HEK293 (cell line): ENCODE results near the gene XBP1.

ENCODE experiments used
- ELK4 ChIP-seq: IDR thresholded peaks from 2 replicates; pipeline ENCODE4 v1.6.1; 2011; ENCODE audit warnings: mild to moderate bottlenecking, low read depth, low read length, borderline replicate concordance
- PRDM1 ChIP-seq: fragments of 450-650 bp; formaldehyde crosslinking; IDR thresholded peaks from 2 replicates; pipeline ENCODE4; 2016; ENCODE audit warnings: missing biosample characterization, missing genetic modification characterization
- YY1 ChIP-seq: fragments of 450-650 bp; formaldehyde crosslinking; IDR thresholded peaks from 2 replicates; pipeline ENCODE4 v1.5.1; 2018; ENCODE audit warnings: missing biosample characterization, missing genetic modification characterization
- ZBTB20 ChIP-seq: fragments of 450-650 bp; formaldehyde crosslinking; IDR thresholded peaks from 2 replicates; pipeline ENCODE4 v1.5.1; 2016; ENCODE audit warnings: missing biosample characterization, missing genetic modification characterization
- ZNF266 ChIP-seq: fragments of 450-650 bp; formaldehyde crosslinking; IDR thresholded peaks from 2 replicates; pipeline ENCODE4 v1.5.1; 2016; ENCODE audit warnings: missing biosample characterization, missing genetic modification characterization, low read depth
- ZNF501 ChIP-seq: fragments of 450-650 bp; formaldehyde crosslinking; IDR thresholded peaks from 2 replicates; pipeline ENCODE4 v1.5.1; 2016; ENCODE audit warnings: missing biosample characterization, missing genetic modification characterization
- TF ChIP-seq, protein P1 (sequence below): fragments of 450-650 bp; formaldehyde crosslinking; IDR thresholded peaks from 2 replicates; pipeline ENCODE4 v1.5.1; 2016; ENCODE audit warnings: missing biosample characterization, missing genetic modification characterization
- TF ChIP-seq, protein P2 (sequence below): fragments of 450-650 bp; formaldehyde crosslinking; IDR thresholded peaks from 2 replicates; pipeline ENCODE4 v1.5.1; 2016; ENCODE audit warnings: missing biosample characterization, missing genetic modification characterization

- TF ChIP-seq, protein P1, sequence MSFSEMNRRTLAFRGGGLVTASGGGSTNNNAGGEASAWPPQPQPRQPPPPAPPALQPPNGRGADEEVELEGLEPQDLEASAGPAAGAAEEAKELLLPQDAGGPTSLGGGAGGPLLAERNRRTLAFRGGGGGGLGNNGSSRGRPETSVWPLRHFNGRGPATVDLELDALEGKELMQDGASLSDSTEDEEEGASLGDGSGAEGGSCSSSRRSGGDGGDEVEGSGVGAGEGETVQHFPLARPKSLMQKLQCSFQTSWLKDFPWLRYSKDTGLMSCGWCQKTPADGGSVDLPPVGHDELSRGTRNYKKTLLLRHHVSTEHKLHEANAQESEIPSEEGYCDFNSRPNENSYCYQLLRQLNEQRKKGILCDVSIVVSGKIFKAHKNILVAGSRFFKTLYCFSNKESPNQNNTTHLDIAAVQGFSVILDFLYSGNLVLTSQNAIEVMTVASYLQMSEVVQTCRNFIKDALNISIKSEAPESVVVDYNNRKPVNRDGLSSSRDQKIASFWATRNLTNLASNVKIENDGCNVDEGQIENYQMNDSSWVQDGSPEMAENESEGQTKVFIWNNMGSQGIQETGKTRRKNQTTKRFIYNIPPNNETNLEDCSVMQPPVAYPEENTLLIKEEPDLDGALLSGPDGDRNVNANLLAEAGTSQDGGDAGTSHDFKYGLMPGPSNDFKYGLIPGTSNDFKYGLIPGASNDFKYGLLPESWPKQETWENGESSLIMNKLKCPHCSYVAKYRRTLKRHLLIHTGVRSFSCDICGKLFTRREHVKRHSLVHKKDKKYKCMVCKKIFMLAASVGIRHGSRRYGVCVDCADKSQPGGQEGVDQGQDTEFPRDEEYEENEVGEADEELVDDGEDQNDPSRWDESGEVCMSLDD (tag by site-specific recombination), result no peak
- TF ChIP-seq, protein P2, sequence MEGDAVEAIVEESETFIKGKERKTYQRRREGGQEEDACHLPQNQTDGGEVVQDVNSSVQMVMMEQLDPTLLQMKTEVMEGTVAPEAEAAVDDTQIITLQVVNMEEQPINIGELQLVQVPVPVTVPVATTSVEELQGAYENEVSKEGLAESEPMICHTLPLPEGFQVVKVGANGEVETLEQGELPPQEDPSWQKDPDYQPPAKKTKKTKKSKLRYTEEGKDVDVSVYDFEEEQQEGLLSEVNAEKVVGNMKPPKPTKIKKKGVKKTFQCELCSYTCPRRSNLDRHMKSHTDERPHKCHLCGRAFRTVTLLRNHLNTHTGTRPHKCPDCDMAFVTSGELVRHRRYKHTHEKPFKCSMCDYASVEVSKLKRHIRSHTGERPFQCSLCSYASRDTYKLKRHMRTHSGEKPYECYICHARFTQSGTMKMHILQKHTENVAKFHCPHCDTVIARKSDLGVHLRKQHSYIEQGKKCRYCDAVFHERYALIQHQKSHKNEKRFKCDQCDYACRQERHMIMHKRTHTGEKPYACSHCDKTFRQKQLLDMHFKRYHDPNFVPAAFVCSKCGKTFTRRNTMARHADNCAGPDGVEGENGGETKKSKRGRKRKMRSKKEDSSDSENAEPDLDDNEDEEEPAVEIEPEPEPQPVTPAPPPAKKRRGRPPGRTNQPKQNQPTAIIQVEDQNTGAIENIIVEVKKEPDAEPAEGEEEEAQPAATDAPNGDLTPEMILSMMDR (tag by site-specific recombination), result no peak
- TF ChIP-seq ZNF266 (tag by site-specific recombination) (no peak), PRDM1 (tag by site-specific recombination) (no peak), ZBTB20 (tag by site-specific recombination) (no peak), YY1 (tag by site-specific recombination) (no peak), ZNF501 (tag by site-specific recombination) (no peak), ELK4 (no peak)
These were observed 22.7 kb upstream of the XBP1 start for GRCh38 chr22:28822930-28823551.
